Sigmoid colon (tissue), 3 donors: ENCODE data around the gene TMEM120B.

ENCODE experiments used
- POLR2A ChIP-seq, 2 donors: fragments of 450-650 bp; IDR thresholded peaks; one replicate each; pipeline ENCODE4 v1.6.1; 2016; ENCODE audit warnings: antibody characterized with exemption in 2 of 2, mild to moderate bottlenecking in 2 of 2, moderate library complexity in 2 of 2
- TF ChIP-seq, protein P1 (sequence below), 4 experiments: fragments of 450-650 bp in 3 of 4; fragments of 200-600 bp in 1 of 4; IDR thresholded peaks; one replicate each; pipeline ENCODE4 v1.5.1; 2016 to 2019; ENCODE audit warnings: antibody characterized with exemption in 4 of 4, mild to moderate bottlenecking in 3 of 4, moderate library complexity in 2 of 4

DNA sequence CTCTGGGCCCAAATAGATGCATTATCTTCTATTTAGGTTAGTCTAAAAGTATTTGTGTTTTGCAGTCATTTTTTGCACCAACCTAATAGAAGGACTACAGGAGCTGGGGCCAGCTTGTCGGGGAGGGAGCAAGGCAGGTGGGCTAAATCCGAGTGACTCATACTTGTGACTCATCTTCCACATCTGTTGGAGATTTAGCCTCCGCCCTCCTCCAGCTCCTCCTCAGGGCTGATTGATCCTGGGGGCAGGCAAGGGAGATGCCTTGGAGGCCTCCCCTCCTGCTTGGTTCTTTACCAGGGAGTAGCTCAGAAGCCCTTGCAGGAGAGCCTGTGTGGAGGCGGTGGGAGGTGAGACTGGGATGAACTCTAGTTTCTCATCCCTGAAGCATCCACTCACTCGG is 53.0 kb downstream of the TMEM120B start:
- TF ChIP-seq, protein P1, sequence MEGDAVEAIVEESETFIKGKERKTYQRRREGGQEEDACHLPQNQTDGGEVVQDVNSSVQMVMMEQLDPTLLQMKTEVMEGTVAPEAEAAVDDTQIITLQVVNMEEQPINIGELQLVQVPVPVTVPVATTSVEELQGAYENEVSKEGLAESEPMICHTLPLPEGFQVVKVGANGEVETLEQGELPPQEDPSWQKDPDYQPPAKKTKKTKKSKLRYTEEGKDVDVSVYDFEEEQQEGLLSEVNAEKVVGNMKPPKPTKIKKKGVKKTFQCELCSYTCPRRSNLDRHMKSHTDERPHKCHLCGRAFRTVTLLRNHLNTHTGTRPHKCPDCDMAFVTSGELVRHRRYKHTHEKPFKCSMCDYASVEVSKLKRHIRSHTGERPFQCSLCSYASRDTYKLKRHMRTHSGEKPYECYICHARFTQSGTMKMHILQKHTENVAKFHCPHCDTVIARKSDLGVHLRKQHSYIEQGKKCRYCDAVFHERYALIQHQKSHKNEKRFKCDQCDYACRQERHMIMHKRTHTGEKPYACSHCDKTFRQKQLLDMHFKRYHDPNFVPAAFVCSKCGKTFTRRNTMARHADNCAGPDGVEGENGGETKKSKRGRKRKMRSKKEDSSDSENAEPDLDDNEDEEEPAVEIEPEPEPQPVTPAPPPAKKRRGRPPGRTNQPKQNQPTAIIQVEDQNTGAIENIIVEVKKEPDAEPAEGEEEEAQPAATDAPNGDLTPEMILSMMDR (IDR thresholded peaks at IDR 0.05): no peak
- TF ChIP-seq POLR2A (IDR thresholded peaks at IDR 0.05): no peak
